ENCODE data around the gene RMI1.
"Not testable (repeated sequence)": the region's sequence is repeated elsewhere in the genome, so short reads cannot be mapped to it uniquely, and the experiment has no call there.

Gene RMI1

DNA sequence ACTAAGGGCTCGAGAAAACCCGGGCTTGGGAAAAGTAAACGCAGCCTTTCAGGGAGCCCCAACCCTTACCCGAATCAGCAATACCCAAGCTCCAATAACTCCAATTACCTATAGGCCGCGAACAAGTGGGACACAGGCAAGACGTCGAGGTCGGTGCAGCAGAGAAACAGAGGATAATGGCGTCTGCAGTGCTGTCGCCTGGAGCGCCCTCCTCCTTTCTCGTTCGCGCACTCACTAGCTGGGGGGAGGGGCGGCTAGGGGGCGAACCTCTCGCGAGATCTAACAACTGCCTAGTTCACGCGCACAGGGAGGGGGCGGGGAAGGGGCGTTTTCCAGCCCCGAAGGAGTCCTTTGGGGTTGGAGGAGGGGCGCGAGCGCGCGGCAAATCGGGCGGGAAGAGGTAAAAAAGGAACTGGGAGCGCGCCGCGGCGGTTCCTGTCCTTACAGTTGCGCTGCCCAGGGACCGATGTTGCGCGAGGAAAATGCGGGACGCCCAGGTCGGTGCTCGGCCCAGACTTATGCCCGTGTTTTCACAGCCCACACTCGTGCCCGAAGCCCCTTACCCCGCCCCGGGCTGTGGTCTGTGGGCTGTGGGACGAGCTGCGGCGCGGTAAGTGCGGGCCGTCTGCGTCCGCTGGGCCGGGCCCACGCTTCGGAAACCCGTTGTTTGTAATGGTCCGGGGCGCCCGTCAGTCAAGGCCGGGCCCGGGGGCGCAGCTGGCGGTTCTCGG, at the start of gene RMI1:
Gene RMI1 (plus strand): TSS at position 411 of the 731 bp plus-strand sequence. CDS start 20,182 bp downstream, outside the sequence.
- peak; percentile 100 for DNase-seq (ENCODE audit: low read depth)

DNA sequence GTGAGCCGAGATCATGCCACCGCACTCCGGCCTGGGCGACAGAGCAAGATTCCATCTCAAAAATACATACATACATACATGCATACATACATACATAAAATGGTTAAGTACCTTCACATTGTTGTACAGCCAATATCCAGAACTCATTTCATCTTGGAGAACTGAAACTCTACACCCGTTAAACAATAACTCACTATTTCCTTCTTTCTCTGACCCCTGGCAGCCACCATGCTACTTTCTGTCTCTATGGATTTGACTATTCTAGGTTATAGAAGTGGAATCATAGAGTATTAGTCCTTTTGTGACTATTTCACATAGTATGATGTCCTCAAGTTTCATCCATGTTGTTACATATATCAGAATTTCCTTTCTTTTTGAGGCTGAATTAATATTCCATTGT, 49.7 kb upstream of the RMI1 start:
- no peak for DNase-seq (ENCODE audit: low read depth)

DNA sequence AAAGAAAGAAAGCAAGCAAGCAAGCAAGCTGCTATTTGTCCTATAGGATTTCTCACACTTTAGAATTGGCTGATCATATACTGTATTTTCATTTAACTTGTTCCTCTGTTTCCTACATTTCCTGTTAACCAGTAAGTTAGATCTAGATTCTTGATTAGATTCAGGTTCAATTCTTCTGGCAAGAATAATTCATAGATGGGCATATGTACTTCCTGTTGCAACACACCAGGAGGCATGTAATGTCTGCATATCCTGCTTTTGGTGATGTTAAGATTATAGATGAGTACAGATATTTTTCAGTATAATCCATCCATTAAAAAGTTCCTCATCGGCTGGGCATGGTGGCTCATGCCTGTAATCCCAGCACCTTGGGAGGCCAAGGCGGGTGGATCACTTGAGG, 48.6 kb upstream of the RMI1 start:
- DNase-seq (ENCODE audit: low read depth): no peak

DNA sequence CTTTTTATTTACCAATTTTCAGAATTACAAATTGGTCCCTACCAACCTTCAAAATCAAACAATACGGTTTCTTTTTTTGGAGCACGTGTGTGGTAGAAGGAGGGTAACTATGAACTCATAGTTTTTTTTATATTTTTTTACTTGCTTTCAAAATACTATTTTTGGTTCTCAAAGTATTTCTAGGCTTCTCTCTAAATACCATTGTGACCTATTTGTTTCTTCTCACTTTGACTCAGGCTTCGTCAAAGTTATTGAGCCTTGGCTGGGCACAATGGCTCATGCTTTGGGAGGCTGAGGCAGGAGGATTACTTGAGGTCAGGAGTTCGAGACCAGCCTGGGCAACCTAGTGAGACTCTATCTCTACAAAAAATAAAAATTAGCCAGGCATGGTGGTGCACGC, 47.8 kb upstream of the RMI1 start:
- no peak for DNase-seq (ENCODE audit: low read depth)

DNA sequence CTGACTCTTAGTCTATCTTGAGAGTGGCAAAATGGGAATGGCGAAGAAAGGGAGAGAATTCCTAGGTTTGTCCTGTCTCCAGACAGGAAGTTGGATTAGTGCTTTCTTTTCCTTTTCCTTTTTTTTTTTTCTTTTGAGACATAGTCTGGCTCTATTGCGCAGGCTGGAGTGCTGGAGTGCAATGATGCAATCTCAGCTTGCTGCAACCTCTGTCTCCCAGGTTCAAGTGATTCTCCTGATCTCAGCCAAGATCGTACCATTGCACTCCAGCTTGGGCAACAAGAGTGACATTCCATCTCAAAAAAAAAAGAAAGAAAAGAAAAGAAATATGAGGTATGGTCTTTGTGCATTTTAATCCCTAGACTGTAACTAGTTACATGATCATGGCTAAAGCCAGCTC, 46.8 kb upstream of the RMI1 start:
- no peak for DNase-seq (ENCODE audit: low read depth)

DNA sequence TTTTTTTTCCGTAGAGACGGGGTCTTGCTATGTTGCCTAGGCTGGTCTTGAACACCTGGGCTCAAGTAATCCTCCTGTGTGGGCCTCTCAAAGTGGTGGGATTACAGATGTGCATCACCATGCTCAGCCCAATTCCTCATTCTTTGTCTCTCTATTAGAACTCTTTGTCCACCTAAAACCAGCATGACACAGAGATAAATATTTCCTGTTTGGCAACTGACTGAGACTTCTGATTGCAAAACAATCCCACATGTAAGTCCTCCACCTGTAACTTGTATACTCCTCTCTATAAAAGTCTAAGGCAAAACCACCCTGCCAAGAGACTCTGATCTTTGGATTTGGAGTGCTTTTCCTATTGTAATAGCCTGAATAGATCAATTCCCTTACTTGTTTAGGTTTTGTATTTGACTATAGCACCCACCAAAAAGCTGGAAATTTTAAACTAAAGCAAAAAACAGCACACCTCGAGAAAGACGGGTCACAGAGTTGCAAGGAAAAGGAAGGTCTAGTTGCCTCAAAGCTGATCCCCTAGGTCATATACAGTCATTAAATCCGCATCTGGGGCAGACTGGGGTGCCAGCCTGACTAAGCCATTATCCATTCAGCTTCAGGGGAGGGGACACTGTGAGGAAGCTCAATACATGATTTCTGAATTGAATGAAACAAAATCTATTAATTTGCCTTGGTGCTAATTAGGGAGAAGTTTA, 45.9 kb upstream of the RMI1 start:
- DNase-seq (ENCODE audit: low read depth): no peak

DNA sequence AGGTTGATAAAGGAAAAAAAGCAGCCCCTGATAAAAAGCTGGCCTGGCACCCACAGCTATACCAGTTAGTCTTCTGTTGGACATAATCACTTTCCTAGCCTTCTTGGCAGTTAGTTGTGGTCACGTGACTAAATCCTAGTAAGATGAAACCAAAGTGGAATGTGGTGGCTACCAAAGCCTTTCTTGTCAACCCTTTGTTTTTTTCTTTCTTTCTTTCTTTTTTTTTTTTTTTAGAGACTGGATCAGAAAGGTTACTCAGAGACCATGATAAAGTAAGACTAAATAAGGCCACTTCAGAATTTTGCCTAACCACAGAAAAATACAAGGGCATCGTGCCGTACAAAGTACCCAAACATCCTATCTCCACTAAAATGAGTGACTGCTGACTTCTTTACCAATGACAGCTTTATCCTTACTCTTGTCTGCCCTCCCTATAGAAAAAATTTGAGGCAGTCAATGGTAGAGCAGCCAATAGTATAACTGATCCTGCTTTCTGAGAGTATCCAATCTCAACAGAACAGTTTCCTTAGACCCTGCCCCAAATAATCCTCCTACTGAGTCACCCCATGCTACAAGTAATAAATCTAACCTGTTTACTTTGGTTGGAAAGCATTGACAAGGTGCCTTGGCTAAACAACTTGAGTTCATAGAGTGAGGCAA, 45.2 kb upstream of the RMI1 start:
- no peak for DNase-seq (ENCODE audit: low read depth)

DNA sequence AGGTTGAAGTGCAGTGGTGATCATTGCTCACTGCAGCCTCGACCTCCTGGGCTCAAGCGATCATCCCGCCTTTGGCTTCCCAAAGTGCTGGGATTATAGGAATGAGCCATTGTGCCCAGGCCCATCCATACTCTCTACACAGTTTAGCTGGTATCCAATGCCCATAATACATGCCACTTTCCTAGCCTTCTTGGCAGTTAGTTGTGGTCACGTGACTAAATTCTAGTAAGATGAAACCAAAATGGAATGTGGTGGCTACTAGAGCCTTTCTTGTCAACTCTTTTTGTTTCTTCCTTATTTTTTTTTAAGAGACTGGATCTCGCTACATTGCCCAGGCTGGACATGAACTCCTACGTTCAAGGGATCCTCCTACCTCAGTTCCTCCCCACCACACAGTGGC, 44.1 kb upstream of the RMI1 start:
- no peak for DNase-seq (ENCODE audit: low read depth)

DNA sequence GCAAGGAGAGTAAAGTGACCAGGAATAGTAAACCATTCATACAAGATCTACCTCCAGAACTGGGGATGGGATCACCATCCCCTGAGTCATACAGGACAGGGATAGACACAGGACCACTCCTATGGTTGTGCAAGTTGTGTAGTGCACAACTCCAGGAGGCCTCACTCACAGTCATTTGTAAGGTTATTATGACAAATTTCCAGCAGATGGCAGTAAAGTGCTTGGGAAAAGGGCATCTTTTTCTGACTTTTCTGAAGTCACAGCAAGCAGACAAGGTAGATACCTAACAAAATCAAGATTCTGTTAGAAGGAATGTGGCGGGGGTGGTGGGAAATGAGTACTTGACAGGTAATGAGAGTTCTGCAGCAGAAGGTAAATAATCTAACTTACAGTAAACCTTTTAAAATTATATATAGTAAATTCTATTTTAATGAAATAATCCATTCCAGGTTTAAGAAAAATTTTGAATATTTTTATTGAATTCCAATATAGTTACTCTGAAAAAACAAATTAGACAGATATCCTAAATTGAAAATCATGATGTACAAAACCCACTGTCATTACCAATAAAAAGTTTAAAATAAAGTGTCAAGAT, 42.6 kb upstream of the RMI1 start:
- no peak for DNase-seq (ENCODE audit: low read depth)

DNA sequence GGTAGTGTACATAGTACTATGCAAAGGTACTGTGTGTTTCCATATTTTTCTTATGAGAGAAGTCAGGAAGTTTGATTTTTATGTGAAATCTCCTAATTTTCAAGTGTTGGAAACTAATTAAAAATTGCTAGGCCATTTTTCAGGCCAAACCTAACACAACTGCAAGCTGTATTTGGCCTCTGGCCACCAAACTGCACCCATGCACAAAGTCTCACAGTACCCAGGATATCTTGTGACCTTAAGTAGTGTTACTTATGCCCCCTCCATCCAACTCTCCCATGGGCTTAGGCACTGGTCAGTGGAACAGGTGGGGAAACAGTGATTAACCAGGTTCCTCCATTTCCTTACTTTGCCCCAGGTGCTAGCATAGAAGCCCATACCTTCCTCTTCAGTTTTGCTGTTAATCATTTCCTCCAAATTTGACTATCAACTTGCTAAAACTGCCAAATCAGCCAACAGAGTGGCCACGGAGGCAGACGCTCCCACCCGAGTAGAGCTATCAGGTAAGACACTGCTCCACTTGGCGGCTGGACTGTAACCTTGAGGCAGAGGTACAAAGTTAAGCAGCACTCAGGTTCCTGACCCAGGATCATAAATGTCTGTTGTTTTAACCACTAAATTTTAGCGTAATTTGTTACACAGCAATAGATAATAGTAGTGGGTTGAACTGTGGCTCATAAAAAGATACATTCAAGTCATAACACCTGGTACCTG, 39.9 kb upstream of the RMI1 start:
- no peak for DNase-seq (ENCODE audit: low read depth)

DNA sequence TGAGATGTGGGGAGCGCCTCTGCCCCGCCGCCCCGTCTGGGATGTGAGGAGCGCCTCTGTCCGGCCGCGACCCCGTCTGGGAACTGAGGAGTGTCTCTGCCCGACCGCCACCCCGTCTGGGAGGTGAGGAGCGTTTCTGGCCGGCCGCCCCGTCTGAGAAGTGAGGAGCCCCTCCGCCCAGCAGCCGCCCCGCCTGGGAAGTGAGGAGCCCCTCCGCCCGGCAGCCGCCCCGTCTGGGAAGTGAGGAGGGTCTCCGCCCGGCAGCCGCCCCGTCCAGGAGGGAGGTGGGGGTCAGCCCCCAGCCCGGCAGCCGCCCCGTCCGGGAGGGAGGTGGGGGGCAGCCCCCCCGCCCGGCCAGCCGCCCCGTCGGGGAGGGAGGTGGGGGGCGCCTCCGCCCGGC, 32.5 kb upstream of the RMI1 start:
- not testable (repeated sequence) for DNase-seq (ENCODE audit: low read depth)

DNA sequence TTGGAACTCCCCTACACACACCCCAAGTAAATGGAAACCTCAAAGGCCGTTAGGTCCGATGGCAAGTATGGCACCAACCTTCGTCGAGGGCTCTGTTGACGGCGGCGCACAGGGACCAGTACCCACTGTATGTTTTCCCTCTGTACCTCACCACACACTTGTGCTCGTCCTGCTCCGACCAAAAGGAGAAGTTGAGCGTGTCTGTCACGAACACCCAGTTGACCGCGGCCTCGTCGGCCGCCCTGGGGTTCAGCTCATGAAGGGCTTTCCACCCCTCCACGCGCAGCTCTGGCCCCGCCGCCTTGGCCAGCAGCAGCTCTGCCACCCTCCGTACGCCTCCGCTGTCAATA, 24.5 kb upstream of the RMI1 start:
- no peak for DNase-seq (ENCODE audit: low read depth)

DNA sequence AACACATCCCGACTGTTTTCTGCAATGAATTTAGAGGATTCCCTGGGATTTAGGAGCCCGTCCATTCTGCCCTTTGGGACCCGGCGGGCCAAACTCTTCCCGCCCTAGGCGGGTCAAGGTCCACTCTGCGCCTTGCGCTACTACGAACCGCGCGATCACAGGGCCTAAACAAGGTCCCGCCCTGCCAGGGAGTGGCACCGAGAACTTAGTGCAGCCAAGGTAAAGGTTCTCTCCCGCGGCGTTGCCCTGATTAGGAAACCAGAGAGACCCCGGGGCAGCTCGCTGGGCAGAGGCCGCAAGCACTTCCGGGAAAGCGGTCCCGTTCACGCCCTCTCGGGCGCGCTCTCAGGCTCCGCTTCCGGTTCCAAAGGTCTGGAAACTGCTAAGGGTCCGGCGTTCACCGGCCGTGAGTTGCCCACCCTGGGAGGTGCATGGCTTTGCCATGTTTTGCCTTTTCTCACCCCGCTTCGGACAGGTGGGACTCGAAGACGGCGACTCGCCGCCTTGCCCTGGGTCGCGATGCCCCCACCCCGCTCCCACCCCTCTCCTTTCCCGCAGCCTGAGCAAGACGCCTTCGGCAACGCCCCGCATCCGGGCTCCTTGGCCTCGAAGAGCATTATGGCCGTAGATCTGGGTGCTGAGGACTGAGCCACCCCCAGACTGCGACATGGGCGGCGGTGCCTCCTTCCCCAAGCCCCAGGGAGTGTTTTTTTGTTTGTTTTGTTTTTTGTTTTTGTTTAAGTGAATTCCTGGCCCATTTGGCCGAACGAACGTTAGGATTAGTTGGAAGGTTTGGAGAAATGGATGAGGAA, 24.0 kb upstream of the RMI1 start:
- DNase-seq (ENCODE audit: low read depth): peak; percentile 34

DNA sequence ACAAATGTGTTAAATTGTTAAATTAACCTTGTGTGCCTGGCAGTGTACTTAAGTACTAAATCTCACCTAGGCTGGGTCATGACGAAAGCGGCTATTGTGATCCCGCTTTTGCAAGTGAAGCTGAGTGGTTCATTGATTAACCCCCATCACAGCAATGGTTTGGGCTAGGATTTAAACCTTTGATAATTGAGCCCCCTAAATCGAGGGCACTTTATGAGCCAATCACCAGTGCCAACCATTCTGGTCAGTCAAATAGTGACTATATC, 23.4 kb upstream of the RMI1 start:
- no peak for DNase-seq (ENCODE audit: low read depth)

DNA sequence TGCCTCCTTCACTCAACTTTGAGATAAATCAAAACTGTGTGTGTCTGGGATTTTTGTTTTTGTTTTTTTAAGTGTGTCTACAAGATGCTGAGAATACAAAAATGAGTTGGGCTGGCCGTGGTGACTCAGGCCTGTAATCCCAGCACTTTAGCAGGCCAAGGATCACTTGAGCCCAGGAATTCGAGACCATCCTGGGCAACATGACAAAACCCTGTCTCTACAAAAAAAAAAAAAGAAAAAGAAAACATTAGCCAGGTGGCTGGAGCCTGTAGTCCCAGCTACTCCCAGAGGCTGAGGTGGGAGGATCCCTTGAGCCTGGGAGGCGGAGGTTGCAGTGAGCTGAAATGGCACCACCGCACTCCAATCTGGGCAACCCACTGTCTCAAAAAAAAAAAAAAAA, 21.5 kb upstream of the RMI1 start:
- DNase-seq (ENCODE audit: low read depth): no peak

DNA sequence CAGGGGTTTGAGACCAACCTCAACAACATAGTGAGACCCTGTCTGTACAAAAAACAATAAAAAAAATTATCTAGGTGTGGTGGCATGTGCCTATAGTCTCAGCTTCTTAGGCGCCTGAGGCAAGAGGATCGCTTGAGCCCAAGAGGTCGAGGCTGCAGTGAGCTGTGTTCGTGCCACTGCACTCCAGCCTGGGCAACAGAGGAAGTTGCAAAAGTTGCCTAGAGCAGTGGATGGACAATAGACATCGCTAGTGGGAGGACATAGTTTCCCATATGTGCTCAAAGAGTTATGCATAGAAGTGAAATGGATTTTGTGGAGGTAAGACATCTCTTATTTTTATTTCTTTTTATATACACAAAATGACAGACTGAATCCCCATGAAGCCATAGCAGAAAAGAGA, 19.6 kb upstream of the RMI1 start:
- no peak for DNase-seq (ENCODE audit: low read depth)

DNA sequence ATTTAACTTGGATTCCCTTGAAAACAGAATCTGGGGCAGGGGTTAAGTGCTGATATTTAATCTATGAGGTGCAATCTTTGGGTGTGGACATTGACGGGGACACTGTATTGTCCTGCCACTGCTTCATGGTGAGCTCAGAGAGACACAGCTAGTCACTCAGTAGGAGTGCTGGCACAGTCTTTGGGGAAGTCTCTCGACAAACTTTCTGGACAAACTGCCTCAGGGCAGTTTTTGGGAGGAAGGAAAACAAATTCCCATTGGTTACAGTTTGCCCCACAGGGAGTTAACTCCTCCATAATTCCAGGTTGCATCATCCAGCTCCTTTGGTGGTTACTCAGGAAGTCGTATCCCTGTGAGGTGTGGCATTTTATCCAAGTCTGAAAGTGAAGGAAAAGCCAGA, 18.4 kb upstream of the RMI1 start:
- no peak for DNase-seq (ENCODE audit: low read depth)

DNA sequence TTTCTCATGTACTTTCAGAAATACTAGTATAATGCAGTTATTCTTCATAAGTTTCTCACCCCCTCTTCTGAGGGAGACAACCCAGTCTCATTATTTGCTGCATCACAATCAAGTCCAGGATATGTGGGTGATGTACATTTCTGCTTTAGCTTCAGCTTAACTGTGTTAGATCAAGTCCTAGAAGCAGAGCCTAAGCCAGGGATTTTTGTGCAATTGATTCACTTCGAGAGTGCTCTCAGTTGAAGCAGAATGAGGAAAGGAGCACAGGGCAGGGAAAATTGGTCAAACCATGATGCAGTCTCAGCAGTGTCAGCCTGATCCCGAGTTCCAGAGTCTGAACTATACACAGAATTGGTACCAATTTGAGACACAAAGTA, 15.6 kb upstream of the RMI1 start:
- no peak for DNase-seq (ENCODE audit: low read depth)

DNA sequence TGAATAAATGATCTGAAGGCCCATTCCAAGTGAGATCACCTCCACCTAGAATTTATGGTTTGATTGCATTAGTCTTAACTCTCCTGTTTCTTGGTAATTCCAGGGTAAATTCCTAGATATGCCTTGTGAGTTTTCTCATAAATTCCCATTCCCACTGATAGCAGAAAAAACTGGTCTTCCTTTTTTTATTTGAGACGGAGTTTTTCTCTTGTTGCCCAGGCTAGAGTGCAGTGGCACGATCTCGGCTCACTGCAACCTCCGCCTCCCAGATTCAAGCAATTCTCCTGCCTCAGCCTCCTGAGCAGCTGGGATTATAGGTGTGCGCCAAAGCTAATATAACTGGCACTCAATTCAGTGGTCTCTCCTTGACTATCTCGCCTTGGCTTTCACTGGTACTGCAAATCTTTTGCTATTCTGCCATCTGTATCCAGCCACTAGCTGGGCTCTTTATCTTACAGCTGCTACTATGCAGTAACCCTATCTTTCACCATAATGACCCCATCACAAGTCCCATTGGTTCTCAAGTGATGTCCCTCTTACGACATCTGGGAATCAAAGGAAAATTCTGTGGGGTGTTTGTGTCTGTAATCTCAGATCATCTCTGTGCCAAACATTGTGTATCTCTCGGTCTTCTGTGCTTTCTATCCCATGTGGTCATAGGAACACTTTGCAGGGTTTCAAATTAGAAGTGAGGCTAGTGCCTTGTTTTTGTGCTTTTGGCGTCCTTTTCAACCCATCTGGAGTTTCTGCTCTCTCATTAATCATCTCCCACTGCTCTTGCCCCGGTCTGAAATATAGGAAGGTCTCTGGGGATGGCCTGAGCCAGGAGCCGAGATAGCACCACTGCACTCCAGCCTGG, 15.0 kb upstream of the RMI1 start:
- DNase-seq (ENCODE audit: low read depth): no peak

DNA sequence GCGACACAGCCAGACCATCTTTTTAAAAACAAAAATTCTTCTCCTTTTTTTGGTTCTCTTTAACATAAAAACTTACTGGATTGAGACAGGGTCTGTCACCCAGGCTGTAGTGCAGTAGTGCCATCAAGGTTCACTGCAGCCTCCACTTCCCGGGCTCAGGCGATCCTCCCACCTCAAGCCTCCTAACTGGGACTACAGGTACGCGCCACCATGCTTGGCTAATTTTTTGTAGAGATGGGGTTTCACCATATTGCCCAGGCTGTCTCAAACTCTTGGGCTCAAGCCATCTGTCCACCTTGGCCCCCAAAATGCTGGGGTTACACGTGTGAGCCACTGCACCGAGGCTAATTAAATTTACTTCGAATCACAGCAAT, 14.4 kb upstream of the RMI1 start:
- DNase-seq (ENCODE audit: low read depth): no peak

DNA sequence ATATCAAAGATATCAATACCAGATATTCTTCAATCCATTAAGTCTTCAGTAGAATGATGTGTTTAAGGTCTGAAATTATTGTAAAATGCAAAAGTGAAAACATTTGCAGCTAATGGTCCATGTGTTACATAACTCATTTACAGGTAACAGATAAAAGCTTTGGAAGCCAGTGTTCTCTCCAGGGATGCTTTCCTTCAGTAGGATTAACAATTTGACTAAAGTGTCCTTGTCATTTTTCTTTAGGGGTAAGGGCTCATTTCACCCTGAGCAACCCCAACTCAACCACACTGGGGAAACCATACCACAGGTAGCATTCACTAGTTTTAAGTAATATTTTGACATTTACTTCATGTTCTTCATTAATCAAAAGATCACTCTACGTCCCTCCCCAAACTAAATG, 13.5 kb upstream of the RMI1 start:
- no peak for DNase-seq (ENCODE audit: low read depth)

Data from activated gamma-delta T cell treated with anti-CD3 and anti-CD28 coated beads, Interleukin-2, amount 50 U/mL, for 16 hours (primary cell).